GM12873 (cell line): ENCODE results near the gene SLMAP.

Source experiments
- TF ChIP-seq, protein P1 (sequence below): IDR thresholded peaks from 2 replicates; pipeline ENCODE4 v1.5.1; 2012; ENCODE audit warnings: low read depth, mild to moderate bottlenecking, moderate library complexity, low read length, control low read depth; ENCODE audit not compliant: insufficient read depth; ENCODE audit errors: missing control alignments

Gene SLMAP

DNA sequence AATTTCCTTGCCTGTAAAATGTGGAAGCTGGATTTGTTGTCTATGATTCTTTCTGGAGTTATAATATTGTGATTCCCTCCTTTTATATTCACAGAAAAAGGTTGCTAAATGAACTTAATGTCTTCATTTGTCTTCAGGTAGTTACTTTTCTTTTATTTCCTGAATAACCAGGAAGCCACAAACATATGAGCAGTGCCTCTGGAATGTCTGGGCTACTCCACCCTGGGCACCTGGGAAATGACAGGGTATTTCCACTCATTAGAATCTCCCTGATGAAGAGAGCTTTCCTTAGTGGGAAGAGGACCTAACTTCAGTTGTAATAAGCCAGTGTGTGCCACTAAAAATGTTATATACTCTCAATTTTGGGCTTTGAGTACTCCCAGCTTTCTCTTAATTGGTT lies 3.8 kb upstream of the SLMAP start:
- TF ChIP-seq, protein P1, sequence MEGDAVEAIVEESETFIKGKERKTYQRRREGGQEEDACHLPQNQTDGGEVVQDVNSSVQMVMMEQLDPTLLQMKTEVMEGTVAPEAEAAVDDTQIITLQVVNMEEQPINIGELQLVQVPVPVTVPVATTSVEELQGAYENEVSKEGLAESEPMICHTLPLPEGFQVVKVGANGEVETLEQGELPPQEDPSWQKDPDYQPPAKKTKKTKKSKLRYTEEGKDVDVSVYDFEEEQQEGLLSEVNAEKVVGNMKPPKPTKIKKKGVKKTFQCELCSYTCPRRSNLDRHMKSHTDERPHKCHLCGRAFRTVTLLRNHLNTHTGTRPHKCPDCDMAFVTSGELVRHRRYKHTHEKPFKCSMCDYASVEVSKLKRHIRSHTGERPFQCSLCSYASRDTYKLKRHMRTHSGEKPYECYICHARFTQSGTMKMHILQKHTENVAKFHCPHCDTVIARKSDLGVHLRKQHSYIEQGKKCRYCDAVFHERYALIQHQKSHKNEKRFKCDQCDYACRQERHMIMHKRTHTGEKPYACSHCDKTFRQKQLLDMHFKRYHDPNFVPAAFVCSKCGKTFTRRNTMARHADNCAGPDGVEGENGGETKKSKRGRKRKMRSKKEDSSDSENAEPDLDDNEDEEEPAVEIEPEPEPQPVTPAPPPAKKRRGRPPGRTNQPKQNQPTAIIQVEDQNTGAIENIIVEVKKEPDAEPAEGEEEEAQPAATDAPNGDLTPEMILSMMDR: no peak

DNA sequence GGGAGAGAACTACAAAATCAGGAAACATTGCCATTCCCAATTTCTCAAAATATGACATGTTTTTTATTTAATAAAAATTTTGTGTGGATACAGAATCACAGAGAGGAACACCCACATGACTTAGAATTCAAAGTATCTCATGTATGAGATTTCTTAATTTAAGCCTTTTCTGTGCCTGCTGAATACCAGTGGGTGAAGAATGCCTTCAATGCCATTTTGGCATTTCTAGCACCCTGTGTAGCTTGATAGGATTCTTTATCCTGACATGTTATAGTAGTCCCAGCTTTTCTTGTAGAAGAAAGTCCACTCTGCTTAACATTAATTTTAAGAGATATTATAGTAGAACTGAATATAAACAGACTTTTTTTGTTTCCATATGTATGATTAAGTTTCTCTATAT lies 3.1 kb upstream of the SLMAP start:
- TF ChIP-seq, protein P1: no peak

DNA sequence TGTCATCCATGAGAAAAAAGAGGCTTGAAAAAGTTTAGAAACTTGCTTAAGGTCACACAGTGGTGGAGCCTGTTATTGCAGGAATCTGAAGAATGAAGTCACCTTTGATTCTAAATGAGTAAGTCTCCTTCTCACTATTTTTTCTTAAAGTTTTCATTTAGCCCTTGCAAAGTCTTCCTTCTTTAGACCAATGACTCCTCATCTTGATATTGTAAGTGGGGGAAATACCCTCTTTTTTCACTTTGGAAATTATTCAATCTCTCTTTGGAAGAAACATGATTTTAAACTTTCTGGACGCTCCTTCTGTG lies 787 bp upstream of the SLMAP start:
- TF ChIP-seq, protein P1: peak; percentile 35

DNA sequence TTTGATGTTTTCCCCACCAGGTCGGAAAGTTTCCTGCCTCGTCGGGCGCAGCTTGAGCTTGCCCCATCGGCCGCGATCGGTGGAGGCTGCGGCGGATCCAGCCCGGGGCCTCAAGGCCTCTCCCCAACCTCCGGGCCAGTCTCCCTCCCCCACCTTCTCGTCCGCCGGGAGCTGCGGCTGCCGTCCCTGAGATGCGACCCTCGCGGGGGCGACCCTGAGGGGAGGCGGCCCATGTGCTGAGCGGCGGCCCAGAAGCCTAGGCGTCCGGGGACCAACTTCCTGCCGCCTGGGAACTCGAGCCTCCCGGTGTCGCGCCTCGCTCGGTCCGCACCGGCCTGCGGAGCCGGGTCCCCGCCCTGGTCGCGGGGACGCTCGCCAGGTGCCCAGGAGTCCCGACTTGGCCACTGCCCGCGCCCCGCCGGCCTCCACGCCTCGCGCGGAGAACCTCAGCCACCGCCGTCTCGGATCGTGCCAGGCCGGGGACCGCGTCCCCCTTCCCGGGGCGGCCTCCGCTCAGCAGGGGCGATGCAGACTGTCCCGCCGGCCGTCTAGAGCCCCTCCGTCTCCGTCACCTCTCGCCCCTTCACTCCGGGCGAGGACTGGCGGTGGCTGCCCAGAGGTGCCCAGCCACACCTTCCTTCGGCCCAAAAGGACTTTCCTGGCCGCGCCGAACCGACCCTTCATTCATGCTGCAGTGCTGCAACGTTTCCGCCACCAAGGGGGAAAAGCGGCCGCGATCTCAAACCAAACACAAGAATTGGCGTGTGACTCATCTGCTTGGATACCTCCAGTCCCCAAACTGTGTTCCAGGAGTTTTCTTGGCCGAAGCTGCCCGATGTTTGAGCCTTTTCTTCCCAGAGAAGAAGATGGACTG lies 656 bp downstream of the SLMAP start:
- TF ChIP-seq, protein P1: no peak

DNA sequence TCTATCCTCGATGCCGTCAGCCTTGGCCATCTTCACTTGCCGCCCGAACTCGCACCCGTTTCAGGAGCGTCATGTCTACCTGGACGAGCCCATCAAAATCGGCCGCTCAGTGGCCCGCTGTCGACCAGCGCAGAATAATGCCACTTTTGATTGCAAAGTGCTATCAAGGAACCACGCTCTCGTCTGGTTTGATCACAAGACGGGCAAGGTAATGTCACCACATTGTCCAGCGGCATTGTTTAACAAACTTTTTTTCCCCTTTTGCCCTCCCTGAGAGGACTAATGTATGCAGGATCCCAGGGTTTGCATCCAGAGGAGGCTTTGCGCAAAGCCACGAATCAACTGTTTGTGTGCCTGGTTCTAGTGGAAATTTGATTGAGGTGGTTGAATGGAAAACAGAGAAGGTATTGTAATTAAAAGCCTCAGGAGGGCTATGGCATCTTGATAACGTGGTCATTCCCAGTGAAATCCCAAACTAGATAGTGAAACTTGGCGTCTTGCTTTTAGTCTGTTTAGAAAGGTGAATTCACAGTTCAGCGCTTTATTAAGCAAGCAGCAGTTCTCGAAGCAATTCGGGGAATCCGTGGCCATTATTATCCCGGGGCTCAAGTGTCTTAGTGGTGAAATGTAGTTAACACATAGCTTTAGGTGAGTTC lies 1.7 kb downstream of the SLMAP start:
- TF ChIP-seq, protein P1: no peak

DNA sequence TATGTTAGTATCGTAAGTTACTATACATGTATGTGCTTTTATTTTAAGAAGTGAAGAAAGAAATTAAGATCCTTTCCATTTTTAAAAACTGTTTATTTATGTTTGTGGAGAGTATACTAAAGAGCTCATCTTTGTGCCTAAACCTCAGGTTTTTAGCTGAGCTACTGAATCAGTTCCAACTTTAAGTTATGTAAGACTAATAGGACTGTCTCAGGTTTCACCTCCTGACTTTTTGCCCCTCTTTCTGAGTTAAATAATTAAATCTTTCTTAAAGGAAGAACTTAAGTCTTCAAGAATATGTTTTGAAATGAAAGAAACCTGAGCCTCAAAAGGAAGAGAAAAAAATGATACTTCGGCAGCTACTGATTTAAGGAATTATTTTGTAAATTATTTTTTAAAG lies 2.6 kb downstream of the SLMAP start:
- TF ChIP-seq, protein P1: no peak

DNA sequence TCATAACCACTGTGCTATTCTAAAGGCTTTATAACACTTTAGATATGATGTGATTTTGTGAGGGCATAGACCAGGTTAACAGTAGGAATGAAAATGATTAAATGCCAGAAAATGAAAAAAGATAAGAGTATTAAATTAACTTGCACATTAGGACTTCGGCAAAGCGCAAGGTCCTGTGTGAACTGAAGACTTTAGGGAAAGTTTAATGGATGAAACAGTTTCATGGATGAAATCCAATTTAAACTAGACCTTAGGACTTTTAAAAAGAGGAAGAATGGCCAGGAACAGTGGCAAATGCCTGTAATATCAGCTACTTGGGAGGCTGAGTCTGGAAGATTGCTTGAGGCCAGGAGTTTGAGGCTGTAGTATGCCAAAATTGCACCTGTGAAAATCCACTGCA lies 8.7 kb downstream of the SLMAP start:
- TF ChIP-seq, protein P1: no peak
